Measurements from ENCODE around the gene CCNI.

- no peak for TF ChIP-seq CTCF (IDR thresholded peaks at IDR 0.05)
- no peak for TF ChIP-seq POLR2A (IDR thresholded peaks at IDR 0.05)
- no peak for TF ChIP-seq POLR2AphosphoS5 (IDR thresholded peaks at IDR 0.05)
Measured at GRCh38 chr4:77104388-77104787, 28.6 kb upstream of the CCNI start.
